ENCODE measurements around the gene IFI27L1. TPM values are rescaled to one million over a fixed set of nuclear protein-coding genes. Genes with fewer than 3 reads are reported as not detected.

Gene IFI27L1
- total RNA-seq, 3 donors from 2014 or later: 6.6 to 14.5 (median 10.6) TPM

GRCh38 chr14:94114589-94115057, 33.5 kb downstream of the IFI27L1 start:
- Histone ChIP-seq H3K4me3 (peak overlapping the region in 1 of 3 donors; percentile 25), H3K36me3 (no peaks in the 10 kb centered on the region), H3K9me3 (peaks cover 4 to 5% of the 10 kb centered on the region in 2 donors), H3K27me3 (no peaks in the 10 kb centered on the region), H3K27ac (peak overlapping the region; percentile 12 to 87), H3K4me1 (no peaks in the 10 kb centered on the region)
- peak in 1 of 2 donors; percentile 11 for DNase-seq (ENCODE audit: low spot score in 2 of 2)
- TF ChIP-seq CTCF (IDR thresholded peaks at IDR 0.05) (no peak), POLR2A (IDR thresholded peaks at IDR 0.05) (no peak), POLR2AphosphoS5 (IDR thresholded peaks at IDR 0.05) (no peak)
- intact Hi-C loops (cut with DNase I; ENCODE audit: low total_unique reads): no loop called here

GRCh38 chr14:94115058-94115591, 34.0 kb downstream of the IFI27L1 start:
- Histone ChIP-seq H3K4me3 (peak overlapping the region in 1 of 3 donors; percentile 25), H3K36me3 (no peaks in the 10 kb centered on the region), H3K4me1 (no peaks in the 10 kb centered on the region), H3K27ac (peak overlapping the region; percentile 12 to 87), H3K9me3 (peaks cover 5 to 8% of the 10 kb centered on the region in 2 donors), H3K27me3 (no peaks in the 10 kb centered on the region)
- TF ChIP-seq POLR2A (IDR thresholded peaks at IDR 0.05) (no peak), POLR2AphosphoS5 (IDR thresholded peaks at IDR 0.05) (peak in 1 of 3 donors; percentile 16), CTCF (IDR thresholded peaks at IDR 0.05) (no peak)
- intact Hi-C loops (cut with DNase I; ENCODE audit: low total_unique reads): no loop called here
- DNase-seq (ENCODE audit: low spot score in 2 of 2): no peak

GRCh38 chr14:94115631-94116030, 34.5 kb downstream of the IFI27L1 start:
- Histone ChIP-seq H3K9me3 (peaks cover 6 to 10% of the 10 kb centered on the region in 2 donors), H3K4me1 (no peaks in the 10 kb centered on the region), H3K27me3 (no peaks in the 10 kb centered on the region), H3K36me3 (no peaks in the 10 kb centered on the region), H3K4me3 (no peak overlapping the region), H3K27ac (peak overlapping the region in 1 of 2 donors; percentile 87)
- DNase-seq (ENCODE audit: low spot score in 2 of 2): no peak
- no peak for TF ChIP-seq CTCF (IDR thresholded peaks at IDR 0.05)
- TF ChIP-seq POLR2AphosphoS5 (IDR thresholded peaks at IDR 0.05): no peak
- TF ChIP-seq POLR2A (IDR thresholded peaks at IDR 0.05): no peak
- intact Hi-C loops (cut with DNase I; ENCODE audit: low total_unique reads): no loop called here

GRCh38 chr14:94116701-94117100, 35.6 kb downstream of the IFI27L1 start:
- intact Hi-C loops (cut with DNase I; ENCODE audit: low total_unique reads): no loop called here
- Histone ChIP-seq H3K9me3 (peaks cover 8 to 17% of the 10 kb centered on the region in 2 donors), H3K27me3 (no peaks in the 10 kb centered on the region), H3K36me3 (no peaks in the 10 kb centered on the region), H3K4me3 (no peak overlapping the region), H3K27ac (no peak overlapping the region), H3K4me1 (no peaks in the 10 kb centered on the region)
- DNase-seq (ENCODE audit: low spot score in 2 of 2): no peak
- TF ChIP-seq POLR2A (IDR thresholded peaks at IDR 0.05) (no peak), CTCF (IDR thresholded peaks at IDR 0.05) (no peak), POLR2AphosphoS5 (IDR thresholded peaks at IDR 0.05) (no peak)

GRCh38 chr14:94117856-94118255, 36.7 kb downstream of the IFI27L1 start:
- H3K4me1 ChIP-seq: no peaks in the 10 kb centered on the region
- H3K36me3 ChIP-seq: no peaks in the 10 kb centered on the region
- no peaks in the 10 kb centered on the region for H3K27me3 ChIP-seq
- no peak overlapping the region for H3K4me3 ChIP-seq
- no peak for DNase-seq (ENCODE audit: low spot score in 2 of 2)
- peaks cover 8 to 17% of the 10 kb centered on the region in 2 donors for H3K9me3 ChIP-seq
- H3K27ac ChIP-seq: no peak overlapping the region
- TF ChIP-seq POLR2A (IDR thresholded peaks at IDR 0.05) (no peak), CTCF (IDR thresholded peaks at IDR 0.05) (no peak), POLR2AphosphoS5 (IDR thresholded peaks at IDR 0.05) (no peak)
- intact Hi-C loops (cut with DNase I; ENCODE audit: low total_unique reads): no loop called here

All from breast epithelium (tissue), 4 donors.